Smooth muscle cell (in vitro differentiated cells): ENCODE data around the gene GPR42. TPM values are rescaled to one million over a fixed set of nuclear protein-coding genes. Genes with fewer than 3 reads are reported as not detected.

Experiments used
- DNase-seq: peaks from one replicate; lab custom pipeline; 2025; ENCODE audit not compliant: unreplicated experiment; lab: John Stamatoyannopoulos, UW
- H2AFZ ChIP-seq: fragments of 200-600 bp; sonication (generic); 2 replicates; pipeline ENCODE4 v1.6.0; 2016; ENCODE audit warnings: antibody characterized with exemption, low read depth, mild to moderate bottlenecking
- H3F3A ChIP-seq: fragments of 200-600 bp; sonication (generic); 2 replicates; pipeline ENCODE4 v1.6.0; 2017; ENCODE audit warnings: antibody characterized with exemption, low read depth
- H3K27ac ChIP-seq: fragments of 200-600 bp; sonication (generic); 2 replicates; pipeline ENCODE4 v1.5.1; 2016; ENCODE audit warnings: low read depth, mild to moderate bottlenecking
- H3K27me3 ChIP-seq: fragments of 200-600 bp; sonication (generic); 2 replicates; pipeline ENCODE4 v1.6.1; 2016; ENCODE audit warnings: low read depth, mild to moderate bottlenecking
- H3K36me3 ChIP-seq: fragments of 200-600 bp; sonication (generic); 2 replicates; pipeline ENCODE4 v1.5.1; 2016; ENCODE audit warnings: low read depth
- H3K4me1 ChIP-seq: fragments of 200-600 bp; sonication (generic); 2 replicates; pipeline ENCODE4 v1.5.1; 2016; ENCODE audit warnings: low read depth
- H3K4me2 ChIP-seq: fragments of 200-600 bp; sonication (generic); 2 replicates; pipeline ENCODE4 v1.6.0; 2016; ENCODE audit warnings: mild to moderate bottlenecking
- H3K4me3 ChIP-seq: fragments of 200-600 bp; sonication (generic); 2 replicates; pipeline ENCODE4 v1.5.1; 2016; ENCODE audit warnings: mild to moderate bottlenecking
- H3K79me2 ChIP-seq: fragments of 200-600 bp; sonication (generic); 2 replicates; pipeline ENCODE4 v1.6.0; 2016; ENCODE audit warnings: low read depth, mild to moderate bottlenecking
- H3K9ac ChIP-seq: fragments of 200-600 bp; sonication (generic); 2 replicates; pipeline ENCODE4 v1.6.0; 2016; ENCODE audit warnings: low read depth
- H3K9me3 ChIP-seq: fragments of 200-600 bp; sonication (generic); replicated peaks from 2 replicates; pipeline ENCODE4 v1.5.1; 2016; ENCODE audit warnings: low read depth
- H4K20me1 ChIP-seq: fragments of 200-600 bp; sonication (generic); 2 replicates; pipeline ENCODE4 v1.6.0; 2016; ENCODE audit warnings: low read depth
- CTCF ChIP-seq: fragments of 200-600 bp; sonication (generic); IDR thresholded peaks from 2 replicates; pipeline ENCODE4 v1.5.1; 2017; ENCODE audit warnings: borderline replicate concordance, mild to moderate bottlenecking, antibody characterized with exemption; ENCODE audit not compliant: insufficient read depth, poor library complexity, severe bottlenecking
- WGBS: methylation state at CpG from one replicate; pipeline ENCODE4 v1.1.7; 2016; ENCODE audit warnings: low lambda C conversion rate; 5-methylcytosine and 5-hydroxymethylcytosine counted together
- polyA plus RNA-seq: library from polyadenylated mRNA; unstranded; fragments of >200 nt; fragmentation: Nextera tagmentation; extraction: Ambion mirVana; gene quantifications from 2 replicates; pipeline ENCODE4 v1.2.1, GENCODE V29; 2016
- total RNA-seq: library from RNA; depleted of rRNA; stranded (reverse); fragments of >200 nt; gene quantifications from 2 replicates; pipeline ENCODE4 v1.2.3, GENCODE V29; 2014

Gene GPR42
- total and polyA plus RNA-seq, 2 experiments from 2014 or later, result not detected

GRCh38 chr19:35347171-35347929 lies 23.5 kb upstream of the GPR42 start, which contains the start of gene FFAR1:
TSS of gene FFAR1 (plus strand) at chr19:35347902. CDS start at chr19:35351552, 3,650 bp downstream.
- Histone ChIP-seq H4K20me1 (no peaks in the 10 kb centered on the region), H3K4me3 (no peak within 1 kb of the TSS), H3K79me2 (no peaks in the 10 kb centered on the region), H3K27ac (no peak within 1 kb of the TSS), H3K9me3 (no peaks in the 10 kb centered on the region), H3K36me3 (no peaks in the 10 kb centered on the region), H2AFZ (no peak within 1 kb of the TSS), H3K4me2 (no peak within 1 kb of the TSS), H3K4me1 (no peaks in the 10 kb centered on the region), H3F3A (no peaks in the 10 kb centered on the region), H3K9ac (no peak within 1 kb of the TSS), H3K27me3 (no peaks in the 10 kb centered on the region)
- no peak for DNase-seq
- TF ChIP-seq CTCF, result no peak
- 84% methylated on average over 18 of the region's 18 CpGs for WGBS

GRCh38 chr19:35347930-35348298 lies 23.0 kb upstream of the GPR42 start:
- H3K27me3 ChIP-seq, result no peaks in the 10 kb centered on the region
- no peak overlapping the region for H3K4me2 ChIP-seq
- H3K79me2 ChIP-seq, result no peaks in the 10 kb centered on the region
- TF ChIP-seq CTCF, result no peak
- no peak for DNase-seq
- no peaks in the 10 kb centered on the region for H3F3A ChIP-seq
- no peak overlapping the region for H3K4me3 ChIP-seq
- no peaks in the 10 kb centered on the region for H3K36me3 ChIP-seq
- H2AFZ ChIP-seq, result no peak overlapping the region
- H3K9me3 ChIP-seq, result no peaks in the 10 kb centered on the region
- H4K20me1 ChIP-seq, result no peaks in the 10 kb centered on the region
- H3K27ac ChIP-seq, result no peak overlapping the region
- 88% methylated on average over 7 of the region's 7 CpGs for WGBS
- H3K9ac ChIP-seq, result no peak overlapping the region
- no peaks in the 10 kb centered on the region for H3K4me1 ChIP-seq

GRCh38 chr19:35348911-35349611 lies 21.8 kb upstream of the GPR42 start:
- no peak for DNase-seq
- TF ChIP-seq CTCF, result no peak
- no peaks in the 10 kb centered on the region for H3K9me3 ChIP-seq
- no peaks in the 10 kb centered on the region for H4K20me1 ChIP-seq
- no peaks in the 10 kb centered on the region for H3K79me2 ChIP-seq
- no peak overlapping the region for H3K4me3 ChIP-seq
- WGBS, result 89% methylated on average over 18 of the region's 18 CpGs
- no peaks in the 10 kb centered on the region for H3K27me3 ChIP-seq
- H3K27ac ChIP-seq, result no peak overlapping the region
- H3K9ac ChIP-seq, result no peak overlapping the region
- no peaks in the 10 kb centered on the region for H3K36me3 ChIP-seq
- no peak overlapping the region for H2AFZ ChIP-seq
- no peak overlapping the region for H3K4me2 ChIP-seq
- H3F3A ChIP-seq, result no peaks in the 10 kb centered on the region
- no peaks in the 10 kb centered on the region for H3K4me1 ChIP-seq
